ENCODE results near the gene MYO1A.

- TF ChIP-seq CTCF (conservative IDR thresholded peaks at IDR 0.05): no peak
- no peak for TF ChIP-seq ZFX (IDR thresholded peaks at IDR 0.05)
These were observed 18.1 kb downstream of the MYO1A start for GRCh38 chr12:57031789-57032188.
